ENCODE results near the gene C9orf50.

Gene C9orf50

GRCh38 chr9:129595311-129595741 is 25.6 kb downstream of the C9orf50 start:
- TF ChIP-seq ZBTB7A (IDR thresholded peaks at IDR 0.05; ENCODE audit: low read depth) (no peak), NFIC (IDR thresholded peaks at IDR 0.05) (no peak), REST (IDR thresholded peaks at IDR 0.05; ENCODE audit: low read depth) (no peak), YY1 (IDR thresholded peaks at IDR 0.05; ENCODE audit: low read depth) (no peak), USF1 (IDR thresholded peaks at IDR 0.05) (no peak), MAX (IDR thresholded peaks at IDR 0.05) (no peak)

GRCh38 chr9:129594632-129595031 is 26.3 kb downstream of the C9orf50 start:
- TF ChIP-seq RAD21 (IDR thresholded peaks at IDR 0.05; ENCODE audit: low read depth) (no peak), TCF12 (IDR thresholded peaks at IDR 0.05; ENCODE audit: low read depth) (no peak), ZBTB7A (IDR thresholded peaks at IDR 0.05; ENCODE audit: low read depth) (no peak), REST (IDR thresholded peaks at IDR 0.05; ENCODE audit: low read depth) (no peak), FOXM1 (IDR thresholded peaks at IDR 0.05; ENCODE audit: borderline replicate concordance, low read depth) (no peak)

GRCh38 chr9:129591916-129592315 is 29.0 kb downstream of the C9orf50 start:
- TF ChIP-seq MAX (IDR thresholded peaks at IDR 0.05) (no peak), TEAD4 (IDR thresholded peaks at IDR 0.05) (no peak), CREB1 (IDR thresholded peaks at IDR 0.05; ENCODE audit: low read depth) (no peak), FOXM1 (IDR thresholded peaks at IDR 0.05; ENCODE audit: borderline replicate concordance, low read depth) (no peak), RAD21 (IDR thresholded peaks at IDR 0.05; ENCODE audit: low read depth) (no peak), YY1 (IDR thresholded peaks at IDR 0.05; ENCODE audit: low read depth) (no peak), CEBPB (IDR thresholded peaks at IDR 0.05) (no peak), REST (IDR thresholded peaks at IDR 0.05; ENCODE audit: low read depth) (no peak), TCF12 (IDR thresholded peaks at IDR 0.05; ENCODE audit: low read depth) (no peak), EP300 (IDR thresholded peaks at IDR 0.05; ENCODE audit: borderline replicate concordance) (no peak), ZBTB7A (IDR thresholded peaks at IDR 0.05; ENCODE audit: low read depth) (no peak), TAF1 (IDR thresholded peaks at IDR 0.05; ENCODE audit: low read depth) (no peak), NFIC (IDR thresholded peaks at IDR 0.05) (no peak), EGR1 (IDR thresholded peaks at IDR 0.05) (no peak), USF1 (IDR thresholded peaks at IDR 0.05) (no peak)

GRCh38 chr9:129590466-129590865 is 30.4 kb downstream of the C9orf50 start:
- no peak for TF ChIP-seq USF1 (IDR thresholded peaks at IDR 0.05)
- no peak for TF ChIP-seq FOXM1 (IDR thresholded peaks at IDR 0.05; ENCODE audit: borderline replicate concordance, low read depth)
- no peak for TF ChIP-seq TEAD4 (IDR thresholded peaks at IDR 0.05)
- no peak for TF ChIP-seq YY1 (IDR thresholded peaks at IDR 0.05; ENCODE audit: low read depth)
- no peak for TF ChIP-seq REST (IDR thresholded peaks at IDR 0.05; ENCODE audit: low read depth)
- no peak for TF ChIP-seq EGR1 (IDR thresholded peaks at IDR 0.05)
- TF ChIP-seq CEBPB (IDR thresholded peaks at IDR 0.05), result no peak
- no peak for TF ChIP-seq CREB1 (IDR thresholded peaks at IDR 0.05; ENCODE audit: low read depth)
- TF ChIP-seq ZBTB7A (IDR thresholded peaks at IDR 0.05; ENCODE audit: low read depth), result no peak
- TF ChIP-seq TCF12 (IDR thresholded peaks at IDR 0.05; ENCODE audit: low read depth), result no peak
- TF ChIP-seq EP300 (IDR thresholded peaks at IDR 0.05; ENCODE audit: borderline replicate concordance), result no peak
- TF ChIP-seq TAF1 (IDR thresholded peaks at IDR 0.05; ENCODE audit: low read depth), result no peak
- no peak for TF ChIP-seq MAX (IDR thresholded peaks at IDR 0.05)
- TF ChIP-seq RAD21 (IDR thresholded peaks at IDR 0.05; ENCODE audit: low read depth), result no peak
- TF ChIP-seq NFIC (IDR thresholded peaks at IDR 0.05), result no peak

Measured in Ishikawa (cell line).